NCI-H146 treated with DMSO at 0.1 percent for 48 hours (cell line): ENCODE data around the gene FCGR3A.
"Not testable (repeated sequence)": the region's sequence is repeated elsewhere in the genome, so short reads cannot be mapped to it uniquely, and the experiment has no call there.

ENCODE experiments used
- DNase-seq: peaks from one replicate; lab custom pipeline; 2025; ENCODE audit not compliant: unreplicated experiment; lab: John Stamatoyannopoulos, UW

Gene FCGR3A

DNA sequence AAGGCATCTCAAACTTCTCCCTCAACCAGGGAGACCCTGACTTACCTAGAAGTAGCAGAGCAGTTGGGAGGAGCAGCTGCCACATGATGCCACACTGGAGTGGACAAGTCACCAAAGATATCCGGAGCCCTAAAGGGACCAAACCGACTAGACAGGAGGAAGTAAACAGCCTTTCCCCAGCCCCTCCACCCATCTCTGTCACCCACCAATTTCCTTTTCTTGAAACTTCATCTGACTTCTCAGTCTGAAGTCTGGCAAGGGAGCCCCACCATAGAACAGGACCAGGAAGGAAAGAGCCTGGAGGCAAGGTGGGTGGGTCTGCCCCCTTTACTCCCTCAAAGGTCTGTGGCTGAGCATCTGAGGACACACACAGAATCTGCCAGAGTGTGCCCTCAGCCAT is at the start of gene FCGR3A:
Gene FCGR3A, minus strand, starts transcription at position 167 of the 400 bp plus-strand sequence. Its CDS starts 82 bp downstream, at position 85.
- DNase-seq: no peak

- DNase-seq: not testable (repeated sequence)
Measured at GRCh38 chr1:161597077-161597476, 47.5 kb upstream of the FCGR3A start.

DNA sequence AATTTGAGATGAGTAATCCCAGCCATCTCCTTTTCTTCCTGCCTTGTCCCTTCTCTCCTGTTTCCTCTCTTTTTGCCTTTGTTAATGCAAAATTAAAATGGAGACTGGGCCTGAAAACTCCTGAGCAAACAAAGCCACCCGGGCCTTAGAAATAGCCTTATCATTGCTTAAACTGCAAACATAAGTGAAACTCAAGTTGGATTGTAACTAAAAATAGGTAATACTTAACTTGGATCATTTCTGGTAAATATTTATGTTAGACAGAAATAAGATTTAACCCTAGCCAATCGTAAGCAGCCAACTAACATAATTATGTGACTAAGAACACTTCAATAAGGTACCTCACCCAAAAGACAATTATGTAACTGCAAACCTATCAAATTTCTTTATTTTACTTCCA is 46.0 kb upstream of the FCGR3A start:
- DNase-seq: not testable (repeated sequence)

- DNase-seq: not testable (repeated sequence)
Measured at GRCh38 chr1:161595173-161595572, 45.6 kb upstream of the FCGR3A start.

DNA sequence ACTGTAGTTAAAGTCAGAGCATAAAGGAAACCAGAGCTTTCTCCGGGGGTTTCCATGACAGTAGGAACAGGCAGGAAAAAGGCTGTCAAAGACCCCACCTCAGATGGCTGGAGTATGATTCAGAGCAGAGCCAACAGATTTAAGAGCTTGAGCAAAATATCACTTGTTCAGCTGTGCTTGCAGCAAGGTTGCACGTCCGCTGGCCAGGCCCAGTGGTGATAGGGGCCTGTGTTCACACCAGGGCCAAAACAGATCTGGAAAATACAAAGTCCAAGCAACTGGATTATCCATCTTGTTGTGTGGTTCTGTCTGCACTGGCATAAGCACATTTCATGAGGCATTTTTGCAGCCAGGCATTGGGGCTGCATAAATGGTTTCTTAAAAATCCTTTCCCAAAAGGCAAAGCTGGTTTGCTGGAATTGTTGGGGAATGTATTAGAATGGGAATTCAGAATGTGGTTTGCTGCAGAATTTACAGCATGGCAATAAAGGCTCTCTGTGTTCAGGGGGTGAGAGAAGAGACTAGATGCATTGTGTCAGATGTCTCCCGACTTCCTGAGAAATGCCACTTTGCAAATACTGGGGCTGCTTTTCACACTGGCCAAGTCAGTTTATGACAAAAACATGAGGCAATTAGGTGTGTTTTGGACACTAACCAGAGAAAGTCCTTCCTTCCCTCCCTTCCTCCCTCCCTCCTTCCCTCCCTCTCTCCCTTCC is 44.8 kb upstream of the FCGR3A start:
- not testable (repeated sequence) for DNase-seq

DNA sequence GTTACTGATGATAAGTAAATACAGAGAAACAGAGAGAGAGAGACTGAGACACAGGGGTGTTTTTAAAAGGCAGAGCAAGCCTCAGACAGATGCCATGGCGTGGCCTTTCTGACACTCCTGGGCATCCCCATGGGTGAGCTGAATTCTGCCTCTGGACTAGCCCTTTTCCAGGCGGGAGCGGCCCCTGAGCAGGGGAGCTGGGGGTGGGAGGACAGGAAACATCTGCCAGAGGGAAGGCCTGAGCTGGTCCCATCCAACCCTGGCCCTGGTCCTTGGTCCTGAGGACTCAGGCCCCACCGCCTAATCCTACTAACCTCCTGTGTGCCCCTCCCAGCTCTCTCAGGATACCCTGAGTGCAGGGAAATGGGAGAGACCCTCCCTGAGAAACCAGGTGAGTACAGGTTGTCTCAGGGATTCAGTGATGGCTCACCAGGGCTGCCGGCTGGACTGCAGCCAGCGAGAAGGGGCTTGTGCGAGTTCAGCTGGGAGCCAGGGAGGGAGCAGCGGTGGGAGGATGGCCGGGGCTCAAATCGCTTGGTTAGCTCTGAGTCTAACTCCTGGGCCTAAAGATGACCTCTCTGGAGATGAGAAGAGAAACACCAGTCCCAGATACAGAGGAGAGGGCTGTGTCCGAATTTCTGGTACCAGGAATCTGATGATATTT is 43.6 kb upstream of the FCGR3A start:
- not testable (repeated sequence) for DNase-seq

DNA sequence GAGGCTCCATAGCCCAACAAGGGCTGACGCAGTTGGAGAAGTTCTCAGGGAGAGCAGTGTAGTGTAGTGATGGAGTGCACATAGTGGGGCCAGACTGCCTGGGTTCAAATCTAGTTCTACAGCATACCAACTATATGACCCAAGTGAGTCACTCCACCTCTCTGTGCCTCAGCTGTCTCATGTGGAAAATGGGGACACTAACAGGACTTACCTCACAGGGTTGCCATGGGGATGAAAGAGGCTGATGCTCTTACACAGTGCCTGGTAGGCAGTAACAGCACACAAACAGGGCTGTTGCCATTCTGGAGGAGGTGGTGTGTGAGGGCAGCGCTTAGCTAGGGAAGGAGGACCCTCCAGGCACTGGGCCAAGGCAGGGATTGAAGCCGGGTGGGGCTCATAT is 43.0 kb upstream of the FCGR3A start:
- not testable (repeated sequence) for DNase-seq

GRCh38 chr1:161589920-161590319 is 40.3 kb upstream of the FCGR3A start:
- DNase-seq: not testable (repeated sequence)

- DNase-seq: not testable (repeated sequence)
Measured at GRCh38 chr1:161589365-161589764, 39.7 kb upstream of the FCGR3A start.

GRCh38 chr1:161588596-161588995 is 39.0 kb upstream of the FCGR3A start:
- not testable (repeated sequence) for DNase-seq

DNA sequence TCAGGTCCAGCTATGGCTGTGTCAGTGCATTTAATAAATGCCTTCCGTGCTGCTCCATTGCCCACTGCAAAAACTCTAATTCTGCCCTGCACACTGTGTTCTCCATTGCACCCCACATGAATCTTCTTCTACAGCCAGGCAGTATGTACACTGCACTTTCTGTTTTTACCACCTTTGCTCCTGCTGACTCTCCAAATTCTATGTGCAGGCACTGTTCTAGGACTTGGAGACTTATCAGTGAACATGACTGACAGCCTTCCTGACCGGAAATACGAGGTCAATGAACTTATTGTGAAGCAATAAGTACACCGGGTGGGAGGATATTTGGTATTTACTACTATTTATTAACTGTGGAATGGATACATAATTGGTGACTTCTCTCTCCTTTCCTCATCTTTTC is 33.3 kb upstream of the FCGR3A start:
- not testable (repeated sequence) for DNase-seq

GRCh38 chr1:161580879-161581537 is 31.4 kb upstream of the FCGR3A start:
- not testable (repeated sequence) for DNase-seq

DNA sequence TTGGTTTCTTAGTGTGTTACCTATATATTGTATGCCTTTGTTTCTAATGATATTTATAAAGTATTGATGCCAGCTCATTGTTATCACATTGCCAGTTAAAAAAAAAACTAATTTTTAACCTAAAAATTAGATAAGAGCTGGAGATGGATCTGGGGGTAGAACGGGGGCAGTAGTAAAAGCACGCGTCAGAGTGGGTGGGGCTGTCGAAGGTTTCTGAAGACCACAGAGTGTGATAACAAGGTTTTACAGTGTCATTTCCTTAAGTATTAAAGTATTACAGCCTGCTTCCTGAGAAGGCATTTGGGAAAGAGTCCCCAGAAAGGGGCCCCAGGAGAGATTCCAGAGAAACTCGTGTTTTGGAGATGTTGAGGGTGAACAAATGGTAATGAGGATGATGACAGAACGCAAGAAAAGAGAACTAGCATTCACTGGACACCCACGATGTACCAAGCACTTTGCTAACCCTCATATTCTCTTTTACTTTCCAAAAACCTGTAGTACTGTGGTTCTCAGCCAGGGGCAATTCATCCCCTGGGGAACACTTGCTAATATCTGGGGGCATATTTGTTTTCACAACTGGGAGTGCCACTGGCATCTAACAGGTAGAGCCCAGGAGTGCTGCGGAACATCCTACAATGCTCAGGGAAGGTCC is 30.4 kb upstream of the FCGR3A start:
- not testable (repeated sequence) for DNase-seq

DNA sequence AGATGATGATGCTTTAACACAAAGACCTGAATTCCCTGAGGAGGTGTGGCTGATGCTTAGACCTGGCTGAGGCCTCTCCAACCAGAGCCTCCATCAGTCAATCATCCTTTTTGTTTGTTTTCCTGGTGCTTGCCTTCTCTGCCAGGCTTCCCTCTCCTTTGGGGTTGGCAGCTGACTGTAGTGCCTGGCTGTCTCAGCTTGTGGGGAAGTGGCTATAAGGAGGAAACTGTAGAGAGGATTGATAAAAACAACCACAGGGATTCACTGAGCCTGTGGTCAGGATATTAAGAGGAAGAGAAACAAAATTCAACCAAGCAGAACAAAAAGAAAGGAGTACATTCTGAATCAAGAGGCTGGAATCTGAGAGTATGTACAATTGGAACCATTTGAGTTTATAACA is 27.1 kb upstream of the FCGR3A start:
- not testable (repeated sequence) for DNase-seq

- not testable (repeated sequence) for DNase-seq
Measured at GRCh38 chr1:161571703-161572102, 22.1 kb upstream of the FCGR3A start.

DNA sequence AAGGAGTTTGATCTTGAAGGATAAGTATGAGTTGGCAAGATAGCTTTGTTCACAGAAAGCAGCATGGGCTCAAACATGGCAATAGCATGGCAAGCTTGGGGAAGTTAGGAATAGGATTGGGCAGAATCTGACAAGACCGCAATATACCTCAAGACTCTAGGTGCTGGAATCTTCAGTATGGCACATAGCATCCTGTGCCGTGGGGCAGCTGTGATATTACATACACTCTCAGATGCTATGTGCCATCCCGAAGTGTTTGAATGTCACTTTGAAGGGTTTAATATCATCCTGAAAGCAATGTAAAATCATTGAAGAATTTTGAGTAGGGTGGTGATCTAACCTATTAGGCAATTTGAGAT is 17.0 kb upstream of the FCGR3A start:
- not testable (repeated sequence) for DNase-seq

- not testable (repeated sequence) for DNase-seq
Measured at GRCh38 chr1:161563522-161563921, 13.9 kb upstream of the FCGR3A start.

DNA sequence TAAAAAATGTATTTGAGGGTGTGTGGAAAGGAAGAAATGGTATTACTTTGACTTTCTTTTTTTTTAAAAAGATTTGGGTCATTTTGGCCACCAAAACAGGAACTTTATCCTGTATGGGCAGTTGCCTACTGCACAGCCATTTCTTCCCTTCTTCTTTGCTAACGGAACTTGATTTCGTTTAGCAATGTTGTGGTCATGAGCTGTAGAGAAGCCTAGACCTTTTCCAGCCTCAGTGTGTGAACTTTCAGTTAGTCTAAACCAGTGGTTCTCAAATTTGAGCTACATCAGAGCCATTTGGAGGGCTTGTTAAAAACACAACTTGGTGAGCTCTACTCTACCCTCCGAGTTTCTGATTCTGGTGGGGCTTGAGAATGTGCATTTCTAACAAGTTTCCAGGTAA is 12.8 kb upstream of the FCGR3A start:
- not testable (repeated sequence) for DNase-seq

- not testable (repeated sequence) for DNase-seq
Measured at GRCh38 chr1:161560960-161561715, 11.5 kb upstream of the FCGR3A start.
